Muscle layer of colon (tissue), 2 donors: ENCODE measurements around the gene RCL1.

ENCODE experiments used
- H3K27ac ChIP-seq: one replicate; pipeline ENCODE4 v1.7.0; 2013; ENCODE audit warnings: low read depth, mild to moderate bottlenecking, low read length, moderate library complexity
- H3K27me3 ChIP-seq, 2 donors: one replicate each; pipeline ENCODE4 v1.7.0; 2013; ENCODE audit warnings: low read length in 2 of 2, mild to moderate bottlenecking in 2 of 2; ENCODE audit not compliant: insufficient read depth in 2 of 2, control insufficient read depth in 1 of 2
- H3K36me3 ChIP-seq: one replicate; pipeline ENCODE4 v1.7.0; 2013; ENCODE audit warnings: mild to moderate bottlenecking, low read length; ENCODE audit not compliant: insufficient read depth
- H3K4me1 ChIP-seq: one replicate; pipeline ENCODE4 v1.7.0; 2013; ENCODE audit warnings: mild to moderate bottlenecking, low read length; ENCODE audit not compliant: insufficient read depth
- H3K4me3 ChIP-seq, 2 donors: one replicate each; pipeline ENCODE4 v1.7.0; 2013; ENCODE audit warnings: low read length in 2 of 2, low read depth in 1 of 2, mild to moderate bottlenecking in 1 of 2, moderate library complexity in 1 of 2
- H3K9ac ChIP-seq: one replicate; pipeline ENCODE4 v1.7.0; 2013; ENCODE audit warnings: low read length
- H3K9me3 ChIP-seq: one replicate; pipeline ENCODE4 v1.7.0; 2013; ENCODE audit warnings: mild to moderate bottlenecking, low read length
- donor health status: abdominal sarcoma.
- donor health status: Adenocarcinoma of cecum.

Gene RCL1

GRCh38 chr9:4854265-4854590 is 61.5 kb downstream of the RCL1 start:
- Histone ChIP-seq H3K4me1 (no peaks in the 10 kb centered on the region), H3K27me3 (no peaks in the 10 kb centered on the region), H3K9ac (no peak overlapping the region), H3K4me3 (no peak overlapping the region), H3K27ac (no peak overlapping the region), H3K36me3 (peaks cover 9% of the 10 kb centered on the region), H3K9me3 (no peaks in the 10 kb centered on the region)

GRCh38 chr9:4855841-4856240 is 63.1 kb downstream of the RCL1 start:
- Histone ChIP-seq H3K27ac (no peak overlapping the region), H3K4me1 (no peaks in the 10 kb centered on the region), H3K9ac (no peak overlapping the region), H3K27me3 (no peaks in the 10 kb centered on the region), H3K4me3 (no peak overlapping the region), H3K9me3 (no peaks in the 10 kb centered on the region), H3K36me3 (peaks cover 17% of the 10 kb centered on the region)

- Histone ChIP-seq H3K27ac (no peak overlapping the region), H3K36me3 (peaks cover 25% of the 10 kb centered on the region), H3K4me3 (no peak overlapping the region), H3K4me1 (no peaks in the 10 kb centered on the region), H3K27me3 (no peaks in the 10 kb centered on the region), H3K9ac (no peak overlapping the region), H3K9me3 (no peaks in the 10 kb centered on the region)
These were observed 64.5 kb downstream of the RCL1 start for GRCh38 chr9:4857163-4857810.

- Histone ChIP-seq H3K9ac (no peak overlapping the region), H3K27ac (no peak overlapping the region), H3K4me3 (no peak overlapping the region), H3K27me3 (no peaks in the 10 kb centered on the region), H3K9me3 (no peaks in the 10 kb centered on the region), H3K4me1 (no peaks in the 10 kb centered on the region), H3K36me3 (peaks cover 25% of the 10 kb centered on the region)
These were observed 66.3 kb downstream of the RCL1 start for GRCh38 chr9:4859035-4859434.

GRCh38 chr9:4860383-4860782 is 67.6 kb downstream of the RCL1 start:
- Histone ChIP-seq H3K4me3 (no peak overlapping the region), H3K27me3 (no peaks in the 10 kb centered on the region), H3K9ac (no peak overlapping the region), H3K4me1 (no peaks in the 10 kb centered on the region), H3K9me3 (no peaks in the 10 kb centered on the region), H3K36me3 (peaks cover 25% of the 10 kb centered on the region), H3K27ac (no peak overlapping the region)

GRCh38 chr9:4861145-4861544 is 68.4 kb downstream of the RCL1 start:
- H3K4me3 ChIP-seq, result no peak overlapping the region
- no peaks in the 10 kb centered on the region for H3K9me3 ChIP-seq
- H3K4me1 ChIP-seq, result no peaks in the 10 kb centered on the region
- H3K27me3 ChIP-seq, result no peaks in the 10 kb centered on the region
- H3K9ac ChIP-seq, result no peak overlapping the region
- no peak overlapping the region for H3K27ac ChIP-seq
- H3K36me3 ChIP-seq, result peaks cover 25% of the 10 kb centered on the region

- H3K36me3 ChIP-seq, result peaks cover 25% of the 10 kb centered on the region
- H3K9me3 ChIP-seq, result no peaks in the 10 kb centered on the region
- H3K4me3 ChIP-seq, result no peak overlapping the region
- no peak overlapping the region for H3K9ac ChIP-seq
- H3K27ac ChIP-seq, result no peak overlapping the region
- no peaks in the 10 kb centered on the region for H3K27me3 ChIP-seq
- H3K4me1 ChIP-seq, result no peaks in the 10 kb centered on the region
These were observed 69.2 kb downstream of the RCL1 start for GRCh38 chr9:4861736-4862451.

GRCh38 chr9:4862506-4863250 is 69.9 kb downstream of the RCL1 start:
- H3K4me3 ChIP-seq, result no peak overlapping the region
- peaks cover 25% of the 10 kb centered on the region for H3K36me3 ChIP-seq
- H3K27me3 ChIP-seq, result no peaks in the 10 kb centered on the region
- H3K4me1 ChIP-seq, result no peaks in the 10 kb centered on the region
- H3K9me3 ChIP-seq, result no peaks in the 10 kb centered on the region
- H3K9ac ChIP-seq, result no peak overlapping the region
- H3K27ac ChIP-seq, result no peak overlapping the region

GRCh38 chr9:4864234-4864661 is 71.5 kb downstream of the RCL1 start:
- H3K4me3 ChIP-seq, result no peak overlapping the region
- no peaks in the 10 kb centered on the region for H3K9me3 ChIP-seq
- no peaks in the 10 kb centered on the region for H3K27me3 ChIP-seq
- no peak overlapping the region for H3K9ac ChIP-seq
- peaks cover 15% of the 10 kb centered on the region for H3K36me3 ChIP-seq
- H3K27ac ChIP-seq, result no peak overlapping the region
- no peaks in the 10 kb centered on the region for H3K4me1 ChIP-seq

GRCh38 chr9:4864698-4865097 is 72.0 kb downstream of the RCL1 start:
- Histone ChIP-seq H3K9ac (no peak overlapping the region), H3K4me1 (no peaks in the 10 kb centered on the region), H3K36me3 (peaks cover 15% of the 10 kb centered on the region), H3K4me3 (no peak overlapping the region), H3K27ac (no peak overlapping the region), H3K9me3 (no peaks in the 10 kb centered on the region), H3K27me3 (no peaks in the 10 kb centered on the region)

GRCh38 chr9:4865681-4866080 is 72.9 kb downstream of the RCL1 start:
- no peak overlapping the region for H3K4me3 ChIP-seq
- no peaks in the 10 kb centered on the region for H3K4me1 ChIP-seq
- H3K27ac ChIP-seq, result no peak overlapping the region
- H3K36me3 ChIP-seq, result peaks cover 9% of the 10 kb centered on the region
- no peaks in the 10 kb centered on the region for H3K9me3 ChIP-seq
- H3K9ac ChIP-seq, result no peak overlapping the region
- no peaks in the 10 kb centered on the region for H3K27me3 ChIP-seq
